Suprapubic skin (tissue), 4 donors: ENCODE data around the gene RPS6KB1. TPM values are rescaled to one million over a fixed set of nuclear protein-coding genes. Genes with fewer than 3 reads are reported as not detected.

Experiments
- DNase-seq, 2 donors: peaks; one replicate each; pipeline ENCODE4 v3.0.0-alpha.2; 2019; ENCODE audit warnings: low spot score in 2 of 2
- H3K27ac ChIP-seq: fragments of 200-600 bp; sonication (generic); one replicate; pipeline ENCODE4 v1.5.1; 2019
- H3K27me3 ChIP-seq: fragments of 200-600 bp; sonication (generic); one replicate; pipeline ENCODE4 v1.5.1; 2019
- H3K36me3 ChIP-seq: fragments of 200-600 bp; sonication (generic); one replicate; pipeline ENCODE4 v1.5.1; 2019
- H3K4me1 ChIP-seq: fragments of 200-600 bp; sonication (generic); one replicate; pipeline ENCODE4 v1.5.1; 2019
- H3K4me3 ChIP-seq: fragments of 200-600 bp; sonication (generic); one replicate; pipeline ENCODE4 v1.5.1; 2019; ENCODE audit warnings: mild to moderate bottlenecking
- H3K9me3 ChIP-seq: fragments of 200-600 bp; sonication (generic); one replicate; pipeline ENCODE4 v1.5.1; 2019
- EP300 ChIP-seq: sonication (generic); formaldehyde crosslinking; IDR thresholded peaks from one replicate; pipeline ENCODE4 v1.6.1; 2017; ENCODE audit warnings: antibody characterized with exemption
- POLR2A ChIP-seq, 2 donors: fragments of 450-650 bp; IDR thresholded peaks; one replicate each; pipeline ENCODE4 v1.6.1; 2017; ENCODE audit warnings: antibody characterized with exemption in 2 of 2, mild to moderate bottlenecking in 2 of 2, moderate library complexity in 2 of 2
- POLR2AphosphoS5 ChIP-seq, 3 donors: sonication (generic); formaldehyde crosslinking; IDR thresholded peaks; one replicate each; pipeline ENCODE4 v1.6.1; 2017; ENCODE audit warnings: antibody characterized with exemption in 3 of 3
- whole genome bisulfite sequencing: methylation state at CpG from one replicate; pipeline ENCODE4 v1.1.5; 2018; 5-methylcytosine and 5-hydroxymethylcytosine counted together
- total RNA-seq, 4 donors: library from RNA; depleted of rRNA; stranded (reverse); fragments of >200 nt; gene quantifications; one replicate each; pipeline ENCODE4 v1.1.0, GENCODE V29; 2016
- TF ChIP-seq, protein P1 (sequence below), 2 donors: fragments of 200-600 bp in 1 of 2; fragments of 450-650 bp in 1 of 2; sonication (generic) in 1 of 2; IDR thresholded peaks; one replicate each; pipeline ENCODE4 v1.5.1; 2016 to 2019; ENCODE audit warnings: antibody characterized with exemption in 2 of 2, mild to moderate bottlenecking in 1 of 2, moderate library complexity in 1 of 2

Gene RPS6KB1
- total RNA-seq, 4 donors from 2014 or later = 21.1 to 77.5 (median 28.4) TPM

DNA sequence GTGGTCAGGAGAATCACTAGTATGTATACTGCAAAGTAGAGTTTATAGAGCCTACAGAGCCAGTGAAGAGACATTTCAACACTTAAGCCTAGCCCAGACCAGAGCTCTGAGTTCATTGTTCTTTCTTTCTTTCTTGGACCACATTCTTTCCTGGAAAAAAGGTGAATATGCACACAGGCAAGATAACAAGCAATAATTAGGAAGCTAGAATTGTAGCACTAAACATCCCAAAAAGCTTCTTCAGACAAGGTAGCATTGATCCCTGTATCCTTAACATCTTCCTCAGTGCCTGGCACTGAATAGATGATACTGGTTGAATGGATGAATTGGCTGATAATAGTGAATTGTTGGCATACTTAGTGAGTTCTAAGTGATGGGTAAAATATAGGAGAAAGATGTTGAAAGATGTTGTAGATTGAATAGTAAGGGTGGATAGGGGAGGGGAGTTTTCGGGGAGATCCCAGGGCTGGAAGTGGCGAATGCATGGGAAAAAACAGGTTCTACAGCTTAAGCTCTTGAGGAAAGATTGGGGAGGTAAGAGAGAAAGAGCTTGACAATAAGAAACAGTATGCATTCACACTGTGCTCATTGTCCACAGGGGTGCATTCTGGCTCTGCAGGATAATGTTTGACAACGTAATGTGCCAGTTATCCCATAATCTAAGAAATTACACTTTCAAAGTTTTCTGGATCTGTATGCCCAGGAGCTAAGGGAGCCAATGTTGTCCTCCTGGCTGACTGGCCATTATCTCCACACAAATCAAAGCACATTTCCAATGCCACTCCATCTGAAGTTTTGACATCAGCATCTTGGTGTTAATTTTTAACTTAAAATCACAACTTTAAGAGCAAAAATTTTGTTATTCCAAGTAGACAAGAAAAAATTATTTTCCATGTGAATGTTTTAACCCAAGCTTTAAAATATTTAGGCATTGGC lies 35.8 kb upstream of the RPS6KB1 start:
- Histone ChIP-seq H3K27me3 (no peaks in the 10 kb centered on the region), H3K9me3 (no peaks in the 10 kb centered on the region), H3K4me3 (no peak overlapping the region), H3K36me3 (peaks cover 13% of the 10 kb centered on the region), H3K4me1 (peaks cover 25% of the 10 kb centered on the region), H3K27ac (no peak overlapping the region)
- no peak for DNase-seq
- WGBS = 54% methylated on average over 3 of the region's 3 CpGs
- no peak for TF ChIP-seq EP300
- no peak for TF ChIP-seq POLR2A (IDR thresholded peaks at IDR 0.05)
- TF ChIP-seq POLR2AphosphoS5 (IDR thresholded peaks at IDR 0.05) = no peak
- TF ChIP-seq, protein P1, sequence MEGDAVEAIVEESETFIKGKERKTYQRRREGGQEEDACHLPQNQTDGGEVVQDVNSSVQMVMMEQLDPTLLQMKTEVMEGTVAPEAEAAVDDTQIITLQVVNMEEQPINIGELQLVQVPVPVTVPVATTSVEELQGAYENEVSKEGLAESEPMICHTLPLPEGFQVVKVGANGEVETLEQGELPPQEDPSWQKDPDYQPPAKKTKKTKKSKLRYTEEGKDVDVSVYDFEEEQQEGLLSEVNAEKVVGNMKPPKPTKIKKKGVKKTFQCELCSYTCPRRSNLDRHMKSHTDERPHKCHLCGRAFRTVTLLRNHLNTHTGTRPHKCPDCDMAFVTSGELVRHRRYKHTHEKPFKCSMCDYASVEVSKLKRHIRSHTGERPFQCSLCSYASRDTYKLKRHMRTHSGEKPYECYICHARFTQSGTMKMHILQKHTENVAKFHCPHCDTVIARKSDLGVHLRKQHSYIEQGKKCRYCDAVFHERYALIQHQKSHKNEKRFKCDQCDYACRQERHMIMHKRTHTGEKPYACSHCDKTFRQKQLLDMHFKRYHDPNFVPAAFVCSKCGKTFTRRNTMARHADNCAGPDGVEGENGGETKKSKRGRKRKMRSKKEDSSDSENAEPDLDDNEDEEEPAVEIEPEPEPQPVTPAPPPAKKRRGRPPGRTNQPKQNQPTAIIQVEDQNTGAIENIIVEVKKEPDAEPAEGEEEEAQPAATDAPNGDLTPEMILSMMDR (IDR thresholded peaks at IDR 0.05) = no peak

GRCh38 chr17:59858167-59858816 lies 34.6 kb upstream of the RPS6KB1 start:
- peak in 1 of 2 donors; percentile 6 for DNase-seq
- WGBS = 56% methylated on average over 5 of the region's 5 CpGs
- Histone ChIP-seq H3K4me3 (no peak overlapping the region), H3K4me1 (peaks cover 13% of the 10 kb centered on the region), H3K9me3 (no peaks in the 10 kb centered on the region), H3K27ac (peak overlapping the region; percentile 44), H3K36me3 (peaks cover 21% of the 10 kb centered on the region), H3K27me3 (no peaks in the 10 kb centered on the region)
- TF ChIP-seq, protein P1 (IDR thresholded peaks at IDR 0.05) = no peak
- TF ChIP-seq POLR2A (IDR thresholded peaks at IDR 0.05) (no peak), EP300 (no peak), POLR2AphosphoS5 (IDR thresholded peaks at IDR 0.05) (no peak)

GRCh38 chr17:59858932-59859331 lies 34.0 kb upstream of the RPS6KB1 start:
- H3K27me3 ChIP-seq = no peaks in the 10 kb centered on the region
- peaks cover 26% of the 10 kb centered on the region for H3K36me3 ChIP-seq
- no peak overlapping the region for H3K4me3 ChIP-seq
- WGBS = 53% methylated on average over 3 of the region's 3 CpGs
- TF ChIP-seq POLR2A (IDR thresholded peaks at IDR 0.05) (no peak), EP300 (no peak), POLR2AphosphoS5 (IDR thresholded peaks at IDR 0.05) (no peak)
- TF ChIP-seq, protein P1 (IDR thresholded peaks at IDR 0.05) = no peak
- H3K27ac ChIP-seq = peak overlapping the region; percentile 44
- no peaks in the 10 kb centered on the region for H3K9me3 ChIP-seq
- peaks cover 7% of the 10 kb centered on the region for H3K4me1 ChIP-seq
- no peak for DNase-seq

- TF ChIP-seq, protein P1 (IDR thresholded peaks at IDR 0.05) = peak; percentile 40 to 87
- no peak for TF ChIP-seq EP300
- Histone ChIP-seq H3K4me1 (peaks cover 6% of the 10 kb centered on the region), H3K27ac (peak overlapping the region; percentile 44), H3K36me3 (peaks cover 27% of the 10 kb centered on the region), H3K9me3 (no peaks in the 10 kb centered on the region), H3K27me3 (no peaks in the 10 kb centered on the region), H3K4me3 (no peak overlapping the region)
- no peak for DNase-seq
- 58% methylated on average over 2 of the region's 2 CpGs for WGBS
Measured at GRCh38 chr17:59859444-59860025, 33.4 kb upstream of the RPS6KB1 start.

DNA sequence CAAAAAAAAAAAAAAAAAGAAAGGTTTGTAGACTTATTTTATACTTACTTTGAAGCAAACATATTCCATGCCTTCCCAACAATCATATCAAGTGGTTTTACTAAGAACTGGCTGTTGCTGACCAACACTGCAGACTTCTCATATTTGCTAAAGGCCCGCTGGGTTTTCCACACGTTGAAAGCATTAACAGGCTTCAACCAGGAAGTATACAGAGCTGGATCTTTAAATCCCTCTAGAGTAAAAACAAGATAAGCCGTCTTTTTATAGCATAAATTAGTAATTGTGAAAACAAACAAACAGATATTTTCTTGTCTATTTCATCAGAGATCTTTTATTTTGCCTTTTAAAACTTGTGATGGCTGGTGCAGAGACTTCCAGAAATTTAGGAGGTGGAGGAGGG lies 29.3 kb upstream of the RPS6KB1 start:
- no peak overlapping the region for H3K27ac ChIP-seq
- no peaks in the 10 kb centered on the region for H3K27me3 ChIP-seq
- peaks cover 40% of the 10 kb centered on the region for H3K36me3 ChIP-seq
- no peak for DNase-seq
- WGBS = 80% methylated on average over 3 of the region's 3 CpGs
- H3K9me3 ChIP-seq = no peaks in the 10 kb centered on the region
- no peak overlapping the region for H3K4me3 ChIP-seq
- TF ChIP-seq, protein P1 (IDR thresholded peaks at IDR 0.05) = no peak
- no peak for TF ChIP-seq POLR2A (IDR thresholded peaks at IDR 0.05)
- TF ChIP-seq POLR2AphosphoS5 (IDR thresholded peaks at IDR 0.05) = no peak
- no peak for TF ChIP-seq EP300
- H3K4me1 ChIP-seq = peaks cover 6% of the 10 kb centered on the region
